ENCODE results near the gene PRKG1.

Gene PRKG1

DNA sequence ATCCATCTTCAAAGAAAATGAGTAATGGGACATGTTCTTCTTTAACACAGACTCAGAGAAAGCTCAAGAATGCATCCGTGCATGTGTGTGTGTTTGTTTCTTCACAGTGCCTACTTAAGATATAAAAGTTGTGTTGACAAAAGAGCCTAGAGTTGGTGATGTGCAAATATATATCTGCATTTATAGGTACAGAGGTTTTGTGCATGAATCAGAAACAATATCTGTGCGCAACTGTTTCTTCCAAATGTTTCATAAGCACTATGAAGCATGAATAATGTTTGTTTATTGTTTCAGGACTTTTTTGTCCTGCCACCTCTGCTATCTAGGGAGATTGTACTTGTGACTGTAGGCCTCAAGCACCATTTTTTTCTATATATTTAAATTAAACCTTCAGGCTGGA lies 395.4 kb downstream of the PRKG1 start:
- Mint-ChIP-seq H3K36me3 (no peaks in the 10 kb centered on the region), H3K27ac (no peak overlapping the region), H3K27me3 (no peaks in the 10 kb centered on the region), H3K4me3 (no peak overlapping the region), H3K4me1 (no peaks in the 10 kb centered on the region), H3K9me3 (no peaks in the 10 kb centered on the region)
- no peak for ATAC-seq (ENCODE audit: low read depth)
- no peak for DNase-seq (ENCODE audit: low spot score in 2 of 2)

DNA sequence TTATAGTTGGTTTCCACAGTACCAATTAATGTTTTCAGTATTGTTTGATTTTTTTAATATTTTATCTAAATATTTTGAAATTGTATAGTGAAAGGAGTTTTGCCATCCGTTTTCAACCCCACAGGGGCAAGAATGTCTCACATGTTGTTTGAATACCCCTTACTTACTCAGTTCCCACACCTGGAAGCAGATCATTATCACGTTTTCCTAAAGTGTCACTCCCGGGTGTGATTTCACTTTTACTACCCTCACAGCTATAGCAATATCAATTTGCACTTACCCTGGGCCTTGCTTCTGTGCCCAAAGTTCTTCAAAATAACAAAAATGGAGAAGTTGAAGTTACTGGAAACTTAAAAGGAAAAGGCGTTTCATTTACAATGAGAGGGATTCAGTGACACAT lies 397.0 kb downstream of the PRKG1 start:
- ATAC-seq (ENCODE audit: low read depth) (no peak), DNase-seq (ENCODE audit: low spot score in 2 of 2) (no peak)
- Mint-ChIP-seq H3K27ac (no peak overlapping the region), H3K27me3 (no peaks in the 10 kb centered on the region), H3K4me3 (no peak overlapping the region), H3K4me1 (no peaks in the 10 kb centered on the region), H3K9me3 (no peaks in the 10 kb centered on the region), H3K36me3 (no peaks in the 10 kb centered on the region)

DNA sequence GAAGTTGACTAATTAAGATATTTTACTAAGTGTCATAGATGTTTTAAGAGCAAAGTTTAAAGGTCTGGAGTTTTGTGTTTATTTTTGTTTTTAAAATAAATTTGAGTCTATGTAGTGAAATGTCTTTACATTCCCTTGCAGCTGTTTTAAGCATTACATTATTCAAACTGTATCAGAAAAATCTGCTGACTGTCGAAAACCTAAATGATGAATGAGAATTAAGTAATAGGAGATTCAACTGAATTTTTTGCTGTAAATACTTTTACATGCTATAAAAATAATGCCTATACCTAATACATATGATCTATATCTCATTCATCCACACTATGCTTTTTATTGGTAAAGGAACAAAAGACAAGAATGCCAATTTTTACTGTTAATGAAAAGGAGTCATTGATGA lies 397.9 kb downstream of the PRKG1 start:
- H3K27ac Mint-ChIP-seq, result no peak overlapping the region
- H3K4me1 Mint-ChIP-seq, result no peaks in the 10 kb centered on the region
- H3K4me3 Mint-ChIP-seq, result no peak overlapping the region
- no peaks in the 10 kb centered on the region for H3K27me3 Mint-ChIP-seq
- no peak for ATAC-seq (ENCODE audit: low read depth)
- no peak for DNase-seq (ENCODE audit: low spot score in 2 of 2)
- peaks cover 2% of the 10 kb centered on the region for H3K9me3 Mint-ChIP-seq
- H3K36me3 Mint-ChIP-seq, result no peaks in the 10 kb centered on the region

DNA sequence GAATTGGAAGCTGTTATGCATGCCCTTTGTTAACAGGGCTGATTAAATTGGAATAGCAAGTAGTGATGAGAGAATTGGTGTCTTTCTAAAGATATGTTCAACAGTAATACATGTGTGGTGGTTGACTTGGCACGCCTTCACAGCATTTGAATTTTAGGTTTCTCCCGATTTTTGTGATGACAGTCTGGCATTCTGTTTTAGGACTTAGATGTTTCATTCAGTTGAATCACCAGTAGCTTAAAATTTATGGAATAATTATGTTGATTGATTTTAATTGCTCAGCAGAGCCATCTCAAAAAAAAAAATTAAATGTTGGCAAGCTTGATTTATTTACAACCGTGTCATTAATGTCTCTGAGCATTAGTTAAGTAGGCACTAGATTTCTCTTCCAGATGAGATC lies 405.4 kb downstream of the PRKG1 start:
- H3K36me3 Mint-ChIP-seq, result no peaks in the 10 kb centered on the region
- no peaks in the 10 kb centered on the region for H3K4me1 Mint-ChIP-seq
- no peaks in the 10 kb centered on the region for H3K27me3 Mint-ChIP-seq
- H3K9me3 Mint-ChIP-seq, result peaks cover 4% of the 10 kb centered on the region
- ATAC-seq (ENCODE audit: low read depth) (no peak), DNase-seq (ENCODE audit: low spot score in 2 of 2) (no peak)
- no peak overlapping the region for H3K4me3 Mint-ChIP-seq
- H3K27ac Mint-ChIP-seq, result no peak overlapping the region

DNA sequence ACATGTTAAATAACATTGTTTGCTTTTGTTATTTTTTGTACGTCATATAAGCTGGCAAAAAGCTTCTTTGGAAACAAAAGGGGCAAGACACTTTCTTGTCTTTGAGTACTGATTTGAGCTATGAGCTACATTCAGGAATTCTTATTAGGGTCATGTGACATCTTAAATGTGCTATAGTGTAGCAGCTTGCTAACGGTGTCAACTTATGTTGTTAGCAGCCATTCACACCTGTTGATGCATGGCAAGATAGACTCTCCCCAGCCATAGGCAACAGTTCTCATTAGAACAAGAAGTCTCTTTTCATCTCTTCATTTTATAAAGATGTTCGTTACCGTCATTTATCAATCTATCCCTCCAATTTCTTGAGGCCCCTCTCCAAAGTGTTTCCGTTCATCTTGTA lies 411.4 kb downstream of the PRKG1 start:
- peaks cover 2% of the 10 kb centered on the region for H3K9me3 Mint-ChIP-seq
- no peak for DNase-seq (ENCODE audit: low spot score in 2 of 2)
- no peaks in the 10 kb centered on the region for H3K36me3 Mint-ChIP-seq
- no peaks in the 10 kb centered on the region for H3K27me3 Mint-ChIP-seq
- no peak overlapping the region for H3K4me3 Mint-ChIP-seq
- no peak for ATAC-seq (ENCODE audit: low read depth)
- H3K27ac Mint-ChIP-seq, result no peak overlapping the region
- H3K4me1 Mint-ChIP-seq, result no peaks in the 10 kb centered on the region

DNA sequence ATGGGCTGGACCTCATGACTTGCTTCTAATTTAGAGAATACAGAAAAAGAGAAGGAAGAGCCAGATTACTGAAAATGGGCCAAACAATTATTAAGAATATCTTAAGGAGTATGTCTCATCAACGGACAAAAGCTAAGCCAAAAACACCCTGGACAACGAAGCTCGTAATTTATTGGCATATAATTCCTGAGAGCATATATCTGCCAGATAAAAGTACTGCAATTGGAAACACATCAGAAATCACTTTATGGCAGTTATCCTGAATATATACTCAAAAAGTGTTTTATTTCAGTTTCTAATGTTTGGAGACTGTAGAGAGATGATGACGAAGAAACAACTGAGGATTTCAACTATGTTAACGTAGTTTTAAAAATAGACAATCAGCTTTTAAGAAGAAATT lies 413.3 kb downstream of the PRKG1 start:
- no peak overlapping the region for H3K4me3 Mint-ChIP-seq
- no peak overlapping the region for H3K27ac Mint-ChIP-seq
- peaks cover 2% of the 10 kb centered on the region for H3K9me3 Mint-ChIP-seq
- no peak for ATAC-seq (ENCODE audit: low read depth)
- H3K36me3 Mint-ChIP-seq, result no peaks in the 10 kb centered on the region
- no peak for DNase-seq (ENCODE audit: low spot score in 2 of 2)
- no peaks in the 10 kb centered on the region for H3K4me1 Mint-ChIP-seq
- no peaks in the 10 kb centered on the region for H3K27me3 Mint-ChIP-seq

DNA sequence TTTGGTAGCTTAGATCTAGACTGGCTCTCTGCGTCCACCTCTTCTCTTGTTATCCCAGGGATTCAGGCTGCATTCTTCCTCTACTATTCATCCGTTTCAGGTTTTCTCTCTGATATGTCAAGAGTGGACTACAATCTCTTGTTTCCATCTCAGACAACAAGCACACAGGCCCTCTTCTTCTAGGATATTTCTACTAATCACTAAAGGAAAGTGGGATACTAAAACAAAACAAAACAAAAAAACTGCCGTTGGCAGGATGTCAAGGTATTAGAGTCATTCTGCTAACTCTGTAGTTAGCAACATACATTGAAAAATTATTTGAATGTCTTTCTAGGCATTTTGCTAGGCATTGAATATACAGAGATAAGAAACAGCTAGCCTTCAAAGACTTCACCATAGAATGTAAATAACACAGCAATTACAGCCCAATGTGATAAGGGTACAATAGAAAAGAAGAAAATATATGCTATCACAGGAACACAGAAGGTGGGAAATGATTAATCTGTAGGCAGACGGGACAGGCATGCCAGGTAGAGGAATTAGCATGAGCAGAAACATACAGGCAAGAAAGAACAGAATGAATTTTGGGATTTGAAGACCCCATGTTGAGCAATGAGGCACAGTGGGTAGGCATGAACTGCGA lies 414.6 kb downstream of the PRKG1 start:
- Mint-ChIP-seq H3K4me3 (no peak overlapping the region), H3K9me3 (no peaks in the 10 kb centered on the region), H3K4me1 (no peaks in the 10 kb centered on the region), H3K27me3 (no peaks in the 10 kb centered on the region), H3K36me3 (no peaks in the 10 kb centered on the region), H3K27ac (no peak overlapping the region)
- DNase-seq (ENCODE audit: low spot score in 2 of 2) (no peak), ATAC-seq (ENCODE audit: low read depth) (no peak)

DNA sequence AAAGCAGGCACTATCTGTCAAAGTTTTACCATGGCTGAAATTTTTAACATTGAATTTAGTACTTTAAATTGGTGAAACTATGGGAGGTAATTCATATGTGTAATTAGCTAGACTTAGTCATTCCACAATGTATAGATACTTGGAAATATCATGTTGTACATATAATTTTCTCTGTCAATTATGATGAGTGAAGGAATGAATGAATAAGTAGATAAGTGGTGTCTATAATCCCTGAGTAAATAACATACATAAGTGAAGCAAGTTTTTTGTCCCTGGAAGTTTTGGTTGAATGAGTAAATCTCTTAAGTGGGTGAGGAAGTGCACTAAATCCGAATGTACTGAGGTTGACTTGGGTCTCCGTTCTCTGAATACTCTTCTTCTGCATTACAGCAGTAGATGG lies 424.1 kb downstream of the PRKG1 start:
- H3K36me3 Mint-ChIP-seq, result no peaks in the 10 kb centered on the region
- no peak for DNase-seq (ENCODE audit: low spot score in 2 of 2)

DNA sequence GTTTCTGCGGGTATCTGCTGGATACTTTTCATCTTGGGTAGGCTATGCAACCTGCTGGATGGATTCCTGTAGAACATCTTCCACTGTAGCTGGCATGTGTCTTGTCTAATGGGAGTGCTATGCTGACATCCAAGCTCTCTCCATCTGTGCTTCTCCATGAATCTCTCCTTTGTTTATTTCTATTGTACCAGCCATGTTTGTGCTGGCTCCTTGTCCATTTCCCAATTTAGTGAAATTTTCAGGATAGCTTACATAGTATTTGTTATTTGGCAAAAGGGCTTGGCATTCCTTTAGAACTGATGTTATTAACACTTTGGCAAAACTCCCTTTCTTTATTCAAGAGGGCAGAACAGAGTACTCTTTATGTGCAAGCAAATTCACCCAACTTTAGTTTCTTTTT lies 427.1 kb downstream of the PRKG1 start:
- no peak for ATAC-seq (ENCODE audit: low read depth)
- Mint-ChIP-seq H3K4me1 (no peaks in the 10 kb centered on the region), H3K36me3 (no peaks in the 10 kb centered on the region), H3K4me3 (no peak overlapping the region), H3K27ac (no peak overlapping the region), H3K9me3 (peaks cover 3% of the 10 kb centered on the region), H3K27me3 (no peaks in the 10 kb centered on the region)
- DNase-seq (ENCODE audit: low spot score in 2 of 2), result no peak

More for the DNA sequence above, 424.1 kb downstream of the PRKG1 start:
- Mint-ChIP-seq H3K4me3 (no peak overlapping the region), H3K27ac (no peak overlapping the region), H3K4me1 (no peaks in the 10 kb centered on the region), H3K27me3 (no peaks in the 10 kb centered on the region), H3K9me3 (peaks cover 3% of the 10 kb centered on the region)
- no peak for ATAC-seq (ENCODE audit: low read depth)

DNA sequence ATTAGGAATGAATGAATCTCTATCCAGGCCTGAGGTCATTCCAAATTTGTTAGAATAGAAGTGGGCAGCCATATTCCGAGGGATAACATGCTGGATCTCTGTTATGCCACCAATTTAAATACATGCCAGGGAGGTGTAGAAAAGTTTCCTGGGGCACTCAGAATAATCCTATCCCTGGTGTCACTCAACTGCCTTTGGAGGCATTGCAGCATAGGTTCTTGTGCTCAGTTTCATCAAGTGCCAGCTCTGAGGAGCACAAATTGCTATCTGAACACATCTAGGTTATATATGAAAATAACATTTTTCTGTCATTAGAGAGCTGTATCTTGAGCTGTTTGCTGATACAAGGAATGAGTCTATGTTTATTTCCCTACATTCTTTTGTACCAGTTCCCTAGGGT lies 427.8 kb downstream of the PRKG1 start:
- H3K36me3 Mint-ChIP-seq, result no peaks in the 10 kb centered on the region
- DNase-seq (ENCODE audit: low spot score in 2 of 2) (no peak), ATAC-seq (ENCODE audit: low read depth) (no peak)
- peaks cover 3% of the 10 kb centered on the region for H3K9me3 Mint-ChIP-seq
- no peaks in the 10 kb centered on the region for H3K27me3 Mint-ChIP-seq
- H3K4me1 Mint-ChIP-seq, result no peaks in the 10 kb centered on the region
- H3K4me3 Mint-ChIP-seq, result no peak overlapping the region
- no peak overlapping the region for H3K27ac Mint-ChIP-seq

DNA sequence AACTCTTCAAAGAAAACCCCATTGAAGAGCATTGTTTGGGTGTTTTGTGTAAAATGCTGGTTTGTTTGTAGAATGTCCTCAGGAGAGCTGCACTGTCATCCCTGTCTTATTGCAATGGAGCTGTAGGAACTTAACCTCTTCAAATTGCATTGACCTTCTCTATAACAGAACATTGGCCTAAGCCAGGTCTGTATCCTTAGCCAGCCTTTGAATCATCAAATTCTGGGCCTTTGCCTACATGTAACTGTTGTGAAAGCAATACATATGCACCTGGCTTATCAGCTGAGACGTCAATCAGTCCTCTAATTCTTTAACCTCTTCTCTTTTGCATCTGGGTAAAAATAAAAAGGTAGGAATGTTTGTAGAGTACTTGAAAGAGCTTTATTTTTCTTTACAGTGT lies 429.1 kb downstream of the PRKG1 start:
- H3K27ac Mint-ChIP-seq, result no peak overlapping the region
- ATAC-seq (ENCODE audit: low read depth) (no peak), DNase-seq (ENCODE audit: low spot score in 2 of 2) (no peak)
- H3K4me3 Mint-ChIP-seq, result no peak overlapping the region
- H3K27me3 Mint-ChIP-seq, result no peaks in the 10 kb centered on the region
- H3K36me3 Mint-ChIP-seq, result no peaks in the 10 kb centered on the region
- H3K4me1 Mint-ChIP-seq, result no peaks in the 10 kb centered on the region
- no peaks in the 10 kb centered on the region for H3K9me3 Mint-ChIP-seq

DNA sequence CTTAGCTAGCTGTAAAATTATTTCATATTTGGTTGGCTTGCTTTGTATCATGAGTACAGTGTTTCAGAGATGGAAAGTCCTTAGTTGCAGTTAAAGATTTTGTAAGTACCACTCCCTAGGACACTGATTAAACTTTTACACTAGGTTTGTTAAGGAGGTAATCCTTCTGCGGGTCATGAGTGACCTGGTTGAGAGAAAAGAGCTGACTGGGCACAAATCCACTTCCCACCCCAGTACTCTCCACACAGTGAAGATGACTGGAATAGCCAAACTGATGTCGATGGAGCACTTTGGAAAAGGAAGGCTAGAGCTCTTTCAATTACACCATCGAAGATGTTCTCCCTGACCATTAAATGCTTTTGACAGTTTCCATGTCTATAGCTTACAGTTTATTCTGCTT lies 433.2 kb downstream of the PRKG1 start:
- no peak for ATAC-seq (ENCODE audit: low read depth)
- no peak for DNase-seq (ENCODE audit: low spot score in 2 of 2)
- Mint-ChIP-seq H3K27ac (no peak overlapping the region), H3K27me3 (no peaks in the 10 kb centered on the region), H3K4me3 (no peak overlapping the region), H3K4me1 (no peaks in the 10 kb centered on the region), H3K36me3 (no peaks in the 10 kb centered on the region), H3K9me3 (no peaks in the 10 kb centered on the region)

DNA sequence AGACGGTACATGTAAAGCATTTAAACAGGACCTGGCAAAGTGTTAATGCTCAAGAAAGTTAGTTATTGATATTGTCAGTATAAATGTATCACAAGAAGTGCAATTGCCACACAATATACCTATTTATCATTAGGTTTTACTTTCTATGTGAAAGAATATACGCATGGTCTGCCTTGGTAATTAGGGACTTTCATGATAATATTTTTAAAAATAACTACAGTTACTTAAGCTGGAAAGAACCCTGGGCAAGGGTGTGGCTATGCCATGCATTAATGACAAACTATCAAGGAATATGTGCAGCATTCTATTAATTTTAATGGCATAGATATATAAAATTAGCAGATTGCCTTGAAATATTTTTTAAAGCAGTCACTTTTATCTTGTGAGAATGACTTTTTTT lies 433.9 kb downstream of the PRKG1 start:
- Mint-ChIP-seq H3K4me3 (no peak overlapping the region), H3K27me3 (no peaks in the 10 kb centered on the region), H3K4me1 (no peaks in the 10 kb centered on the region), H3K9me3 (no peaks in the 10 kb centered on the region), H3K27ac (no peak overlapping the region), H3K36me3 (no peaks in the 10 kb centered on the region)
- no peak for ATAC-seq (ENCODE audit: low read depth)
- no peak for DNase-seq (ENCODE audit: low spot score in 2 of 2)

DNA sequence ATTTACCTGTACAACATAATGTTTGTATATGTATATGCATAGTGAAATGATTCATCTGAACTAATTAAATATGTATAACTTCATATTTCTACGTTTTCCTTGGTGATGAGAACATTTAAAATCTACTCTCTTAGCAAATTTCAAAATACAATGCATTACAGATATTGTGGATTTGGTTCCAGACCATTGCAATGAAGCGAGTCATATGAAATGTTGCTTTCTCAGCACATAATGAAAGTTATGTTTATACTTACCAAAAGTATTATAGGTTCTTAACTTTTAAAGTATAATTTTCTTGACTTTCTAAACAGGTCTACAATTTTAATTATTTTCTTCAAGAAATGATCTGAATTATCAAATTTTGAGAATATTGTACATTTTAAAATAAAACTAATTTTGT lies 435.9 kb downstream of the PRKG1 start:
- Mint-ChIP-seq H3K4me3 (no peak overlapping the region), H3K36me3 (no peaks in the 10 kb centered on the region), H3K4me1 (no peaks in the 10 kb centered on the region), H3K27ac (no peak overlapping the region), H3K27me3 (no peaks in the 10 kb centered on the region), H3K9me3 (no peaks in the 10 kb centered on the region)
- ATAC-seq (ENCODE audit: low read depth) (no peak), DNase-seq (ENCODE audit: low spot score in 2 of 2) (no peak)

DNA sequence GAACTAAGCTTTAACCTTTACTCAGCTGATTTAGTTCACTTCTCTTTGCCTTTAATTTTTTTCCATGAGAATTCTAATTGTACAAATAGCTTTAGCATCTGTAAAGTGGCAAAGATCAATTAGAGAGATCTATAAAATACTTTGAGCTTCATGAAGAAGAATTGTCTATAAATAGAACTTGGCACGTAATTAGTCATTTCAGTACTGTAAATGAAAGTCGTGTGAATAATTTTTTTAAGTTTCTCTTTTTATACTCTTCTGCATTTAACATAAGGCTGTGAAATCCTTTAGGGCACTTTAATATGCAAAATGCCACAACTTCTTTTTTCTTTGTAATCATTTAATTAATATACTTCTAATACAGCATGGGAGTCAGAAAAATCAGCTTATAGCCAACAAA lies 447.3 kb downstream of the PRKG1 start:
- H3K27me3 Mint-ChIP-seq, result peaks cover 3% of the 10 kb centered on the region
- no peaks in the 10 kb centered on the region for H3K36me3 Mint-ChIP-seq
- no peak for DNase-seq (ENCODE audit: low spot score in 2 of 2)
- H3K4me3 Mint-ChIP-seq, result no peak overlapping the region
- H3K27ac Mint-ChIP-seq, result no peak overlapping the region
- peaks cover 3% of the 10 kb centered on the region for H3K4me1 Mint-ChIP-seq
- ATAC-seq (ENCODE audit: low read depth), result no peak
- peaks cover 3% of the 10 kb centered on the region for H3K9me3 Mint-ChIP-seq
